Stomach (tissue), 4 donors: Measurements from ENCODE around the gene STMN3.

Experiments
- CTCF ChIP-seq, 7 experiments: fragments of 450-650 bp in 4 of 7; fragments of 200-600 bp in 3 of 7; sonication (generic) in 3 of 7; IDR thresholded peaks; one replicate each; pipeline ENCODE4 v1.5.1; 2016 to 2019; ENCODE audit warnings: antibody characterized with exemption in 7 of 7, control low read depth in 2 of 7, mild to moderate bottlenecking in 1 of 7
- POLR2A ChIP-seq, 4 donors: fragments of 450-650 bp; IDR thresholded peaks; one replicate each; pipeline ENCODE4 v1.6.1; 2016; ENCODE audit warnings: antibody characterized with exemption in 4 of 4, control low read depth in 2 of 4, mild to moderate bottlenecking in 1 of 4, moderate library complexity in 1 of 4

- TF ChIP-seq POLR2A (IDR thresholded peaks at IDR 0.05) (no peak), CTCF (IDR thresholded peaks at IDR 0.05) (no peak)
Measured at GRCh38 chr20:63617092-63617875, 35.9 kb downstream of the STMN3 start.
